MM.1S (cell line): ENCODE data around the gene KLF6.
"Not testable (repeated sequence)": the region's sequence is repeated elsewhere in the genome, so short reads cannot be mapped to it uniquely, and the experiment has no call there.

ENCODE experiments used
- DNase-seq: peaks from one replicate; pipeline ENCODE4 v3.0.0-alpha.2; 2015
- H2AFZ ChIP-seq: fragments of 300-600 bp; sonication (generic); 2 replicates; pipeline ENCODE4 v1.6.0; 2016; ENCODE audit warnings: antibody characterized with exemption, low read length
- H3F3A ChIP-seq: fragments of 300-600 bp; sonication (generic); 2 replicates; pipeline ENCODE4 v1.6.1; 2016; ENCODE audit warnings: mild to moderate bottlenecking, antibody characterized with exemption, low read length, moderate library complexity, mixed read lengths; ENCODE audit not compliant: insufficient read depth
- H3K27ac ChIP-seq: fragments of 300-600 bp; sonication (generic); 2 replicates; pipeline ENCODE4 v1.5.1; 2016; ENCODE audit warnings: mild to moderate bottlenecking, low read length
- H3K27me3 ChIP-seq: fragments of 300-600 bp; sonication (generic); replicated peaks from 2 replicates; pipeline ENCODE4 v1.6.0; 2016; ENCODE audit warnings: low read length; ENCODE audit not compliant: insufficient read depth
- H3K36me3 ChIP-seq: fragments of 300-600 bp; sonication (generic); replicated peaks from 2 replicates; pipeline ENCODE4 v1.6.1; 2016; ENCODE audit warnings: mild to moderate bottlenecking, low read length, mixed read lengths; ENCODE audit not compliant: insufficient read depth
- H3K4me1 ChIP-seq: fragments of 300-600 bp; sonication (generic); 2 replicates; pipeline ENCODE4 v1.6.1; 2016; ENCODE audit warnings: low read length, mixed read lengths
- H3K4me2 ChIP-seq: fragments of 300-600 bp; sonication (generic); 2 replicates; pipeline ENCODE4 v1.6.0; 2016; ENCODE audit warnings: low read depth, low read length
- H3K4me3 ChIP-seq: fragments of 300-600 bp; sonication (generic); 2 replicates; pipeline ENCODE4 v1.5.1; 2016; ENCODE audit warnings: low read length, mixed read lengths
- H3K79me2 ChIP-seq: fragments of 300-600 bp; sonication (generic); 2 replicates; pipeline ENCODE4 v1.6.1; 2016; ENCODE audit warnings: mixed run types, low read length, mixed read lengths
- H3K9ac ChIP-seq: fragments of 300-600 bp; sonication (generic); 2 replicates; pipeline ENCODE4 v1.6.1; 2016; ENCODE audit warnings: low read length, mixed read lengths
- H3K9me2 ChIP-seq: fragments of 300-600 bp; sonication (generic); replicated peaks from 2 replicates; pipeline ENCODE4 v1.6.1; 2016; ENCODE audit warnings: mild to moderate bottlenecking, low read length, mixed read lengths; ENCODE audit not compliant: insufficient read depth
- H3K9me3 ChIP-seq: fragments of 300-600 bp; sonication (generic); replicated peaks from 2 replicates; pipeline ENCODE4 v1.6.1; 2016; ENCODE audit warnings: mild to moderate bottlenecking, low read length, mixed read lengths; ENCODE audit not compliant: insufficient read depth
- H4K20me1 ChIP-seq: fragments of 300-600 bp; sonication (generic); 2 replicates; pipeline ENCODE4 v1.6.1; 2016; ENCODE audit warnings: mild to moderate bottlenecking, low read length, moderate library complexity, mixed read lengths; ENCODE audit not compliant: insufficient read depth
- CTCF ChIP-seq: fragments of 300-600 bp; sonication (generic); IDR thresholded peaks from 2 replicates; pipeline ENCODE4 v1.5.1; 2016; ENCODE audit warnings: antibody characterized with exemption, low read length, mixed read lengths
- EZH2 ChIP-seq: fragments of 300-600 bp; sonication (generic); optimal IDR thresholded peaks from 2 replicates; pipeline ENCODE3; 2017; ENCODE audit warnings: low read depth, mild to moderate bottlenecking, antibody characterized with exemption, low read length, mixed read lengths
- EZH2phosphoT487 ChIP-seq: fragments of 300-600 bp; sonication (generic); IDR thresholded peaks from 2 replicates; pipeline ENCODE4 v1.6.1; 2018; ENCODE audit warnings: antibody characterized with exemption, low read length

Gene KLF6

GRCh38 chr10:3737864-3738263 lies 47.1 kb downstream of the KLF6 start:
- no peak for DNase-seq
- H2AFZ ChIP-seq: no peak overlapping the region

DNA sequence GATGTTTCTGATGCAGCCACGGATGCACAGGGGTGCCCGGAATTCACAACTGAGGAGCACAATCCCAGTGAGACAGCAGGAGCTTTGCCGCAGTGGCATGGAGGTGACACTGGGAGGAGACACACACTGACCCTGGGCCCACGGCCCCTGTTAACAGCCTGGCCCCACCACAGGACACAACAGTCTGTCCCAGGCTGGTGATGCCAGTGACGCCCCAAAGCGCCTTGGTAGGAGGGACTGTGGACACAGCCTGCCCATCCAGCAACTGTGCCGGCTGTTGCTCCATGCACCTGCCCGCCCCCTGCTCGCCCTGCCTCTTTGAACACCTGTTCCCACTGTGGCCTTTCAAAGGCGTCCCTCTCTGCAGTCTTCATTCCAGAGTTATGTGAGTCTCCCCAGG lies 49.8 kb downstream of the KLF6 start:
- no peak overlapping the region for H3K4me3 ChIP-seq
- H3K79me2 ChIP-seq: no peaks in the 10 kb centered on the region
- H4K20me1 ChIP-seq: no peaks in the 10 kb centered on the region
- no peaks in the 10 kb centered on the region for H3K9me2 ChIP-seq
- no peak overlapping the region for H3K9ac ChIP-seq
- H3K9me3 ChIP-seq: no peaks in the 10 kb centered on the region
- no peaks in the 10 kb centered on the region for H3F3A ChIP-seq
- TF ChIP-seq EZH2: no peak
- TF ChIP-seq EZH2phosphoT487: no peak
- TF ChIP-seq CTCF: no peak
- H3K27me3 ChIP-seq: no peaks in the 10 kb centered on the region
- no peak overlapping the region for H3K27ac ChIP-seq
- no peak overlapping the region for H3K4me2 ChIP-seq
- H2AFZ ChIP-seq: no peak overlapping the region
- H3K4me1 ChIP-seq: 0 out of 2 replicates have a peak, but pooled peaks cover under 1% of the 10 kb centered on the region
- no peaks in the 10 kb centered on the region for H3K36me3 ChIP-seq
- no peak for DNase-seq

More at GRCh38 chr10:3737864-3738263, 47.1 kb downstream of the KLF6 start:
- 0 out of 2 replicates have a peak, but pooled peaks cover 3% of the 10 kb centered on the region for H3K4me1 ChIP-seq
- no peaks in the 10 kb centered on the region for H3K79me2 ChIP-seq
- no peaks in the 10 kb centered on the region for H3K36me3 ChIP-seq
- H3K9me2 ChIP-seq: no peaks in the 10 kb centered on the region
- H3K27ac ChIP-seq: no peak overlapping the region
- H3K4me3 ChIP-seq: no peak overlapping the region
- no peaks in the 10 kb centered on the region for H3K27me3 ChIP-seq
- H3K9me3 ChIP-seq: no peaks in the 10 kb centered on the region
- no peak overlapping the region for H3K4me2 ChIP-seq
- no peaks in the 10 kb centered on the region for H3F3A ChIP-seq
- H3K9ac ChIP-seq: no peak overlapping the region
- TF ChIP-seq EZH2phosphoT487 (no peak), CTCF (no peak), EZH2 (no peak)
- H4K20me1 ChIP-seq: no peaks in the 10 kb centered on the region

GRCh38 chr10:3734111-3734510 lies 50.9 kb downstream of the KLF6 start:
- Histone ChIP-seq H3K79me2 (no peaks in the 10 kb centered on the region), H3K4me1 (no peaks in the 10 kb centered on the region), H3K9me2 (no peaks in the 10 kb centered on the region), H3K27ac (no peak overlapping the region), H2AFZ (no peak overlapping the region), H3K4me3 (no peak overlapping the region), H3K36me3 (no peaks in the 10 kb centered on the region), H3K9me3 (no peaks in the 10 kb centered on the region), H4K20me1 (no peaks in the 10 kb centered on the region), H3K9ac (no peak overlapping the region), H3F3A (no peaks in the 10 kb centered on the region), H3K27me3 (no peaks in the 10 kb centered on the region), H3K4me2 (no peak overlapping the region)
- DNase-seq: no peak
- TF ChIP-seq EZH2phosphoT487: no peak
- no peak for TF ChIP-seq EZH2
- TF ChIP-seq CTCF: no peak

- DNase-seq, H3K9me2 ChIP-seq: not testable (repeated sequence)
Measured at GRCh38 chr10:3732183-3732582, 52.8 kb downstream of the KLF6 start.

More at GRCh38 chr10:3732183-3732582, 52.8 kb downstream of the KLF6 start:
- H3K27ac ChIP-seq, H2AFZ ChIP-seq, H3K4me3 ChIP-seq, H3K36me3 ChIP-seq, H3K4me1 ChIP-seq, H3K9me3 ChIP-seq, H3K27me3 ChIP-seq, H3K9ac ChIP-seq, H3K79me2 ChIP-seq, H3F3A ChIP-seq, H3K4me2 ChIP-seq, H4K20me1 ChIP-seq: not testable (repeated sequence)
